IMR-90 (cell line): ENCODE results near the gene FOXP1. TPM values are rescaled to one million over a fixed set of nuclear protein-coding genes. Genes with fewer than 3 reads are reported as not detected.
A peak's percentile ranks its signal among the peaks of the same experiment; 100 is the strongest.

Experiments
- ATAC-seq: fragments of 200-7000 bp; cut with Tn5 transposase; 2 replicates; pipeline ENCODE4 v1.9.1; 2020; ENCODE audit warnings: low read depth, mild to moderate bottlenecking, moderate library complexity
- BruUV-seq: library from RNA; stranded (reverse); fragments of 400-500 nt; replicated peaks from 2 replicates; lab custom pipeline; 2021; lab: Mats Ljungman, UMichigan
- CTCF ChIA-PET: fragments of 300-600 bp; formaldehyde crosslinking; extraction: SDS; loops from one replicate; lab custom pipeline; 2021; ENCODE audit warnings: antibody characterized with exemption; lab: Yijun Ruan, JAX
- POLR2A ChIA-PET: fragments of 300-600 bp; sonication (Branson Sonifier 250); formaldehyde crosslinking; loops from one replicate; lab custom pipeline; 2022; ENCODE audit warnings: antibody characterized with exemption; ENCODE audit not compliant: unreplicated experiment; lab: Charles Lee
- DNase-seq: peaks from one replicate; pipeline ENCODE4 v3.0.0; 2013
- H2AFZ ChIP-seq: replicated peaks from 2 replicates; pipeline ENCODE3; 2013; ENCODE audit warnings: low read length, mild to moderate bottlenecking; ENCODE audit not compliant: poor library complexity
- H2AK5ac ChIP-seq: 2 replicates; pipeline ENCODE4 v1.6.1; 2013; ENCODE audit warnings: low read depth, low read length, inconsistent platforms
- H2AK9ac ChIP-seq: replicated peaks from 2 replicates; pipeline ENCODE3; 2013; ENCODE audit warnings: mild to moderate bottlenecking, low read depth, low read length, moderate library complexity; ENCODE audit not compliant: poor library complexity
- H2BK120ac ChIP-seq: 2 replicates; pipeline ENCODE4 v1.6.1; 2013; ENCODE audit warnings: low read depth, low read length, inconsistent platforms
- H2BK15ac ChIP-seq: 3 replicates; pipeline ENCODE4 v1.6.1; 2013; ENCODE audit warnings: low read depth, low read length, inconsistent platforms
- H2BK20ac ChIP-seq: 2 replicates; pipeline ENCODE4 v1.6.1; 2013; ENCODE audit warnings: low read depth, mild to moderate bottlenecking, inconsistent platforms, low read length, moderate library complexity
- H2BK5ac ChIP-seq: 2 replicates; pipeline ENCODE4 v1.6.1; 2013; ENCODE audit warnings: mild to moderate bottlenecking, low read depth, low read length, inconsistent platforms; ENCODE audit not compliant: poor library complexity, severe bottlenecking
- H3K14ac ChIP-seq: replicated peaks from 2 replicates; pipeline ENCODE4 v1.6.1; 2013; ENCODE audit warnings: low read depth, low read length, inconsistent platforms
- H3K18ac ChIP-seq: 2 replicates; pipeline ENCODE4 v1.6.1; 2013; ENCODE audit warnings: low read depth, low read length, control low read depth
- H3K23ac ChIP-seq: 2 replicates; pipeline ENCODE4 v1.6.1; 2013; ENCODE audit warnings: low read depth, low read length, inconsistent platforms
- H3K27ac ChIP-seq: 2 replicates; pipeline ENCODE4 v1.5.1; 2013; ENCODE audit warnings: mild to moderate bottlenecking, control low read depth, low read length; ENCODE audit not compliant: insufficient read depth
- H3K27me3 ChIP-seq: 2 replicates; pipeline ENCODE4 v1.6.1; 2013; ENCODE audit warnings: low read length; ENCODE audit not compliant: control insufficient read depth, insufficient read depth
- H3K36me3 ChIP-seq: 2 replicates; pipeline ENCODE4 v1.6.1; 2013; ENCODE audit warnings: low read length, mixed read lengths; ENCODE audit not compliant: control insufficient read depth, insufficient read depth
- H3K4ac ChIP-seq: 2 replicates; pipeline ENCODE4 v1.6.1; 2013; ENCODE audit warnings: low read depth, low read length, inconsistent platforms
- H3K4me1 ChIP-seq: 2 replicates; pipeline ENCODE4 v1.6.1; 2013; ENCODE audit warnings: low read length, mixed read lengths; ENCODE audit not compliant: control insufficient read depth, insufficient read depth
- H3K4me2 ChIP-seq: 2 replicates; pipeline ENCODE4 v1.6.1; 2013; ENCODE audit warnings: low read depth, mild to moderate bottlenecking, control low read depth, low read length, moderate library complexity
- H3K4me3 ChIP-seq: 2 replicates; pipeline ENCODE4 v1.5.1; 2013; ENCODE audit warnings: low read depth, mild to moderate bottlenecking, control low read depth, low read length, moderate library complexity; ENCODE audit not compliant: insufficient read depth
- H3K56ac ChIP-seq: 2 replicates; pipeline ENCODE4 v1.6.1; 2013; ENCODE audit warnings: low read length, inconsistent platforms; ENCODE audit not compliant: insufficient read depth; ENCODE audit errors: extremely low read depth
- H3K79me1 ChIP-seq, 2 experiments: 2 replicates each; pipeline ENCODE4 v1.6.1; 2013; ENCODE audit warnings: low read length in 2 of 2, inconsistent platforms in 1 of 2, low read depth in 1 of 2
- H3K9ac ChIP-seq: 2 replicates; pipeline ENCODE4 v1.6.1; 2013; ENCODE audit warnings: low read depth, low read length, control low read depth
- H3K9me1 ChIP-seq: 2 replicates; pipeline ENCODE4 v1.6.1; 2013; ENCODE audit warnings: low read length, inconsistent platforms; ENCODE audit not compliant: insufficient read depth
- H3K9me3 ChIP-seq: 2 replicates; pipeline ENCODE4 v1.6.1; 2013; ENCODE audit warnings: low read length; ENCODE audit not compliant: control insufficient read depth, insufficient read depth
- H4K20me1 ChIP-seq: 2 replicates; pipeline ENCODE4 v1.6.1; 2013; ENCODE audit warnings: low read length, inconsistent platforms; ENCODE audit not compliant: insufficient read depth
- H4K5ac ChIP-seq: 2 replicates; pipeline ENCODE4 v1.6.1; 2013; ENCODE audit warnings: mild to moderate bottlenecking, low read depth, low read length, control low read depth
- H4K8ac ChIP-seq, 2 experiments: 2 replicates each; pipeline ENCODE4 v1.6.1; 2013; ENCODE audit warnings: low read depth in 2 of 2, low read length in 2 of 2, control low read depth in 1 of 2, inconsistent platforms in 1 of 2
- H4K91ac ChIP-seq: 2 replicates; pipeline ENCODE4 v1.6.1; 2013; ENCODE audit warnings: low read depth, low read length, inconsistent platforms; ENCODE audit not compliant: insufficient read depth
- CHD1 ChIP-seq: IDR thresholded peaks from 2 replicates; pipeline ENCODE4 v1.6.1; 2012; ENCODE audit warnings: low read depth, low read length, improper control_type of control experiment
- FOS ChIP-seq: fragments of 150-350 bp; IDR thresholded peaks from 2 replicates; pipeline ENCODE4 v1.6.1; 2016; ENCODE audit warnings: low read depth, low read length
- MAZ ChIP-seq: IDR thresholded peaks from 2 replicates; pipeline ENCODE4 v1.6.1; 2012; ENCODE audit warnings: low read depth, mild to moderate bottlenecking, low read length, improper control_type of control experiment, moderate library complexity, borderline replicate concordance
- MXI1 ChIP-seq: IDR thresholded peaks from 2 replicates; pipeline ENCODE4 v1.6.1; 2012; ENCODE audit warnings: low read depth, mild to moderate bottlenecking, low read length, moderate library complexity, borderline replicate concordance
- NFE2L2 ChIP-seq: fragments of 150-350 bp; IDR thresholded peaks from 2 replicates; pipeline ENCODE4 v1.6.1; 2016; ENCODE audit warnings: low read depth, mild to moderate bottlenecking, low read length
- POLR2A ChIP-seq: IDR thresholded peaks from 2 replicates; pipeline ENCODE4 v1.6.1; 2012; ENCODE audit warnings: mild to moderate bottlenecking, low read depth, low read length
- RAD21 ChIP-seq: IDR thresholded peaks from 2 replicates; pipeline ENCODE4 v1.6.1; 2012; ENCODE audit warnings: low read length, improper control_type of control experiment
- SMC3 ChIP-seq: fragments of 150-350 bp; IDR thresholded peaks from 2 replicates; pipeline ENCODE4 v1.6.1; 2016; ENCODE audit warnings: low read depth, mild to moderate bottlenecking, antibody characterized with exemption, low read length, moderate library complexity
- whole genome bisulfite sequencing, 2 experiments: methylation state at CpG; one replicate each; pipeline versions ENCODE4 v1.1.5 to v1.1.7; 2013; ENCODE audit warnings: missing lambda C conversion rate in 2 of 2; ENCODE audit not compliant: insufficient read length in 1 of 2; ENCODE audit errors: extremely low coverage in 2 of 2; 5-methylcytosine and 5-hydroxymethylcytosine counted together
- dilution Hi-C: fragments of 300-500 bp; cut with HindIII; formaldehyde crosslinking; loops from one replicate; pipeline ENCODE4 v1.14.3; 2018; ENCODE audit warnings: low sequenced_read_pairs; ENCODE audit not compliant: unreplicated experiment
- in situ Hi-C: fragments of 300-500 bp; cut with MboI; formaldehyde crosslinking; loops from 3 replicates; pipeline ENCODE4 v1.14.3; 2019; ENCODE audit warnings: low sequenced_read_pairs, inconsistent platforms, mixed read lengths
- intact Hi-C: fragments of 100-400 bp; cut with micrococcal nuclease; formaldehyde crosslinking; loops from 2 replicates; pipeline ENCODE4 v1.10.0; 2022
- polyA plus RNA-seq, 3 experiments: library from polyadenylated mRNA; depleted of rRNA; stranded (reverse); fragments of >200 nt; gene quantifications; 2 replicates each; pipeline ENCODE4 v1.2.3, GENCODE V29; 2012; ENCODE audit warnings: low replicate concordance in 1 of 3
- total RNA-seq: library from RNA; depleted of rRNA; stranded (reverse); fragments of >200 nt; gene quantifications from 2 replicates; pipeline ENCODE4 v1.2.3, GENCODE V29; 2012

The FOXP1 gene
- total and polyA plus RNA-seq, 2 of the 4 experiments (the other 2 are of a cell fraction): 37.0 to 132 TPM

GRCh38 chr3:71307991-71308697 lies 275.4 kb downstream of the FOXP1 start (continued):
- no peak for TF ChIP-seq FOS
- no peak for TF ChIP-seq RAD21
- no peak for TF ChIP-seq MXI1

- no TSS peak for BruUV-seq
- H4K8ac ChIP-seq: peak overlapping the region; percentile 60 to 73
Measured at GRCh38 chr3:71305231-71306206, 278.0 kb downstream of the FOXP1 start.

More at GRCh38 chr3:71305231-71306206, 278.0 kb downstream of the FOXP1 start:
- Histone ChIP-seq H3K79me1 (peaks cover 11 to 45% of the 10 kb centered on the region in 2 experiments), H2AFZ (peak overlapping the region; percentile 78), H2BK20ac (peak overlapping the region; percentile 70), H3K4me1 (peaks cover 14% of the 10 kb centered on the region), H3K56ac (peak overlapping the region; percentile 27), H3K9ac (peak overlapping the region; percentile 66), H3K36me3 (no peaks in the 10 kb centered on the region), H4K5ac (peak overlapping the region; percentile 36), H3K27me3 (no peaks in the 10 kb centered on the region), H2AK5ac (peak overlapping the region; percentile 80), H3K9me3 (no peaks in the 10 kb centered on the region), H3K4me3 (peak overlapping the region; percentile 28), H2AK9ac (peak overlapping the region; percentile 0), H2BK120ac (peak overlapping the region; percentile 84), H4K20me1 (no peaks in the 10 kb centered on the region), H2BK5ac (peak overlapping the region; percentile 77), H3K27ac (peak overlapping the region; percentile 77), H2BK15ac (peak overlapping the region; percentile 43), H3K4ac (peak overlapping the region; percentile 71), H3K14ac (peak overlapping the region; percentile 65), H3K4me2 (peak overlapping the region; percentile 85), H3K18ac (peak overlapping the region; percentile 76), H3K9me1 (0 out of 2 replicates have a peak, but pooled peaks cover 3% of the 10 kb centered on the region), H4K91ac (peak overlapping the region; percentile 74), H3K23ac (peak overlapping the region; percentile 75)
- CTCF ChIA-PET: no interaction called here
- no CpG with 5 or more reads among the region's 21 CpGs for WGBS, 2 experiments
- POLR2A ChIA-PET: no interaction called here
- intact Hi-C loops (loop anchor here (1.0 to 10.0 kb wide), 11 partner anchors 195 to 1241 kb away; partner anchors contain the start of gene FOXP1), in situ Hi-C loops (loop anchor here (5.0 to 25.0 kb wide), 5 partner anchors 171 to 761 kb away; partner anchors contain the start of gene FOXP1), dilution Hi-C loops (no loop called here)
- ATAC-seq (peak; percentile 71), DNase-seq (peak; percentile 57)
- no peak for TF ChIP-seq RAD21
- no peak for TF ChIP-seq POLR2A
- no peak for TF ChIP-seq MAZ
- no peak for TF ChIP-seq NFE2L2
- TF ChIP-seq SMC3: peak; percentile 12; the same call in 1 of the 2 replicates
- TF ChIP-seq FOS: no peak
- no peak for TF ChIP-seq CHD1
